C4-2B (cell line): ENCODE results near the gene ERBB3.

ENCODE experiments used
- ZFX ChIP-seq: fragments of 450-650 bp; IDR thresholded peaks from 2 replicates; pipeline ENCODE4 v1.6.1; 2017
- TF ChIP-seq, protein P1 (sequence below): fragments of 450-650 bp; conservative IDR thresholded peaks from 2 replicates; pipeline ENCODE4 v1.5.1; 2017; ENCODE audit warnings: mild to moderate bottlenecking

DNA sequence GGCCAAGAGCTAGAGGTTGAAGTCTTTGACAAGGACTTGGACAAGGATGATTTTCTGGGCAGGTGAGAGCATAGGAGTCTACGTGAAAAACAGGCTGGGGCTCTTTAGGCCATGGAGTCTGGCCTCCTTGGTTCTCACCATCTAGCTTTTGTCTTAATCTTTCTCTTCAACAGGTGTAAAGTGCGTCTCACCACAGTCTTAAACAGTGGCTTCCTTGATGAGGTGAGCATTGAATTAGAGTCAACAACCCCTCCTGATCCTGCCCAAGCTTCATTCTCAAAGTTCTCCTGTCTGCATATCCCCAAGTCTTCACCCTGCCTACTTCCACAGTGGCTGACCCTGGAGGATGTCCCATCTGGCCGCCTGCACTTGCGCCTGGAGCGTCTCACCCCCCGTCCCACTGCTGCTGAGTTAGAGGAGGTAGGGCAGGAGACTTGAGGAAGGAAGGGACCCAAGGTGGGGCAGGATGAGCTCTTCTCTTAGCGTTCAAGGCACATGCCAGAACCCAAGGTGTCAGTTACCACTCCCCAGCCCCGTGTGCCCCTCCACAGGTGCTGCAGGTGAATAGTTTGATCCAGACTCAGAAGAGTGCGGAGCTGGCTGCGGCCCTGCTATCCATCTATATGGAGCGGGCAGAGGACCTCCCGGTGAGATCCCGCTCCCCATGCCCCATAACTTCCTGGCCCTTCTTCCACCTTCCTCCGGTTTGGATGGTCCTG is 58.0 kb downstream of the ERBB3 start:
- TF ChIP-seq, protein P1, sequence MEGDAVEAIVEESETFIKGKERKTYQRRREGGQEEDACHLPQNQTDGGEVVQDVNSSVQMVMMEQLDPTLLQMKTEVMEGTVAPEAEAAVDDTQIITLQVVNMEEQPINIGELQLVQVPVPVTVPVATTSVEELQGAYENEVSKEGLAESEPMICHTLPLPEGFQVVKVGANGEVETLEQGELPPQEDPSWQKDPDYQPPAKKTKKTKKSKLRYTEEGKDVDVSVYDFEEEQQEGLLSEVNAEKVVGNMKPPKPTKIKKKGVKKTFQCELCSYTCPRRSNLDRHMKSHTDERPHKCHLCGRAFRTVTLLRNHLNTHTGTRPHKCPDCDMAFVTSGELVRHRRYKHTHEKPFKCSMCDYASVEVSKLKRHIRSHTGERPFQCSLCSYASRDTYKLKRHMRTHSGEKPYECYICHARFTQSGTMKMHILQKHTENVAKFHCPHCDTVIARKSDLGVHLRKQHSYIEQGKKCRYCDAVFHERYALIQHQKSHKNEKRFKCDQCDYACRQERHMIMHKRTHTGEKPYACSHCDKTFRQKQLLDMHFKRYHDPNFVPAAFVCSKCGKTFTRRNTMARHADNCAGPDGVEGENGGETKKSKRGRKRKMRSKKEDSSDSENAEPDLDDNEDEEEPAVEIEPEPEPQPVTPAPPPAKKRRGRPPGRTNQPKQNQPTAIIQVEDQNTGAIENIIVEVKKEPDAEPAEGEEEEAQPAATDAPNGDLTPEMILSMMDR, result no peak
- TF ChIP-seq ZFX, result no peak
